GM12892 (cell line): ENCODE results near the gene CPED1.

Experiments used
- POLR2A ChIP-seq: IDR thresholded peaks from 2 replicates; pipeline ENCODE4 v1.6.1; 2011; ENCODE audit warnings: low read depth, low read length, control low read depth
- POLR2AphosphoS5 ChIP-seq: IDR thresholded peaks from 2 replicates; pipeline ENCODE4 v1.6.1; 2011; ENCODE audit warnings: low read depth, low read length, control low read depth
- TAF1 ChIP-seq: IDR thresholded peaks from 2 replicates; pipeline ENCODE4 v1.6.1; 2011; ENCODE audit warnings: low read depth, mild to moderate bottlenecking, control low read depth, low read length, borderline replicate concordance

DNA sequence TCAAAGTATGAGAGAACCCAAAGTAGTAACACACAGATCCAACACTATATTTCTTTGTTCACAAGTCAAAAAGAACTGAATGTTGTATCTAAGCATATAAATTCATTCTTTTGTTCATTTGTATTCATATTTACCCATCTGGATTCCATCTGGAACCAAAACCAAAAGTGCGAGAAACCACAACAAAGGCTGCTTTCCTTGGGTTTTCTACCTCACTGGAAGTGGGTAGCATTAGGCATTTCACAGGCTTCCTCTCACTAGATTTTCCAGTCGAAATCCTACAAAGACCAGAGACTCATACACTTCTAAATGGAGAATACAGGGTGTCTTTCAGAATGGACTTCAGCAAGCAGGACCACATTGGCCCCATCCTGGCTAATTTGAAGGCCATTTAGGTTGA lies 230.5 kb downstream of the CPED1 start:
- TF ChIP-seq POLR2A = no peak
- TF ChIP-seq POLR2AphosphoS5 = no peak
- no peak for TF ChIP-seq TAF1
